A549 treated with RU486 at 1 μM for 4 hours (cell line): ENCODE data around the gene MYO3A. TPM values are rescaled to one million over a fixed set of nuclear protein-coding genes. Genes with fewer than 3 reads are reported as not detected.

ENCODE experiments used
- total RNA-seq: library from RNA; stranded (reverse); fragments of 200-300 nt; extraction: Qiagen RNA extraction; gene quantifications from 5 replicates; pipeline ENCODE4 v1.2.3, GENCODE V29; 2022; ENCODE audit warnings: low read depth

The MYO3A gene, protein sequence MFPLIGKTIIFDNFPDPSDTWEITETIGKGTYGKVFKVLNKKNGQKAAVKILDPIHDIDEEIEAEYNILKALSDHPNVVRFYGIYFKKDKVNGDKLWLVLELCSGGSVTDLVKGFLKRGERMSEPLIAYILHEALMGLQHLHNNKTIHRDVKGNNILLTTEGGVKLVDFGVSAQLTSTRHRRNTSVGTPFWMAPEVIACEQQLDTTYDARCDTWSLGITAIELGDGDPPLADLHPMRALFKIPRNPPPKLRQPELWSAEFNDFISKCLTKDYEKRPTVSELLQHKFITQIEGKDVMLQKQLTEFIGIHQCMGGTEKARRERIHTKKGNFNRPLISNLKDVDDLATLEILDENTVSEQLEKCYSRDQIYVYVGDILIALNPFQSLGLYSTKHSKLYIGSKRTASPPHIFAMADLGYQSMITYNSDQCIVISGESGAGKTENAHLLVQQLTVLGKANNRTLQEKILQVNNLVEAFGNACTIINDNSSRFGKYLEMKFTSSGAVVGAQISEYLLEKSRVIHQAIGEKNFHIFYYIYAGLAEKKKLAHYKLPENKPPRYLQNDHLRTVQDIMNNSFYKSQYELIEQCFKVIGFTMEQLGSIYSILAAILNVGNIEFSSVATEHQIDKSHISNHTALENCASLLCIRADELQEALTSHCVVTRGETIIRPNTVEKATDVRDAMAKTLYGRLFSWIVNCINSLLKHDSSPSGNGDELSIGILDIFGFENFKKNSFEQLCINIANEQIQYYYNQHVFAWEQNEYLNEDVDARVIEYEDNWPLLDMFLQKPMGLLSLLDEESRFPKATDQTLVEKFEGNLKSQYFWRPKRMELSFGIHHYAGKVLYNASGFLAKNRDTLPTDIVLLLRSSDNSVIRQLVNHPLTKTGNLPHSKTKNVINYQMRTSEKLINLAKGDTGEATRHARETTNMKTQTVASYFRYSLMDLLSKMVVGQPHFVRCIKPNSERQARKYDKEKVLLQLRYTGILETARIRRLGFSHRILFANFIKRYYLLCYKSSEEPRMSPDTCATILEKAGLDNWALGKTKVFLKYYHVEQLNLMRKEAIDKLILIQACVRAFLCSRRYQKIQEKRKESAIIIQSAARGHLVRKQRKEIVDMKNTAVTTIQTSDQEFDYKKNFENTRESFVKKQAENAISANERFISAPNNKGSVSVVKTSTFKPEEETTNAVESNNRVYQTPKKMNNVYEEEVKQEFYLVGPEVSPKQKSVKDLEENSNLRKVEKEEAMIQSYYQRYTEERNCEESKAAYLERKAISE (N-terminal part only)
- not detected in 5 replicates for total RNA-seq

GRCh38 chr10:25933653-25934608, at the start of gene MYO3A:
TSS of gene MYO3A (plus strand) at chr10:25934229. CDS start at chr10:25952111, 17,882 bp downstream.

GRCh38 chr10:26216585-26217395, 282.8 kb downstream of the MYO3A start, which contains the start of gene GAD2:
TSS of gene GAD2 (plus strand) at chr10:26216774. CDS start at chr10:26216810, 36 bp downstream.

